Kidney epithelial cell (primary cell): ENCODE results near the gene BTRC. TPM values are rescaled to one million over a fixed set of nuclear protein-coding genes. Genes with fewer than 3 reads are reported as not detected.

Experiments used
- DNase-seq: peaks from one replicate; pipeline ENCODE4 v3.0.0-alpha.2; 2010; ENCODE audit warnings: low read depth
- H3K27me3 ChIP-seq: 2 replicates; pipeline ENCODE4 v1.6.0; 2011; ENCODE audit warnings: low read length; ENCODE audit not compliant: control insufficient read depth, insufficient read depth
- H3K36me3 ChIP-seq: 2 replicates; pipeline ENCODE4 v1.5.1; 2011; ENCODE audit warnings: low read length; ENCODE audit not compliant: control insufficient read depth, insufficient read depth
- H3K4me3 ChIP-seq: 2 replicates; pipeline ENCODE4 v1.5.1; 2011; ENCODE audit warnings: low read depth, mild to moderate bottlenecking, control low read depth, low read length
- total RNA-seq: library from RNA; depleted of rRNA; stranded (reverse); fragments of >200 nt; gene quantifications from 2 replicates; pipeline ENCODE4 v1.2.3, GENCODE V29; 2015
- TF ChIP-seq, protein P1 (sequence below): IDR thresholded peaks from 2 replicates; pipeline ENCODE4 v1.5.1; 2011; ENCODE audit warnings: mild to moderate bottlenecking, moderate library complexity, low read length, control low read depth, inconsistent platforms; ENCODE audit not compliant: insufficient read depth, poor library complexity, severe bottlenecking

The BTRC gene
- total RNA-seq, 1 donor from 2014 or later: 10.2 TPM

DNA sequence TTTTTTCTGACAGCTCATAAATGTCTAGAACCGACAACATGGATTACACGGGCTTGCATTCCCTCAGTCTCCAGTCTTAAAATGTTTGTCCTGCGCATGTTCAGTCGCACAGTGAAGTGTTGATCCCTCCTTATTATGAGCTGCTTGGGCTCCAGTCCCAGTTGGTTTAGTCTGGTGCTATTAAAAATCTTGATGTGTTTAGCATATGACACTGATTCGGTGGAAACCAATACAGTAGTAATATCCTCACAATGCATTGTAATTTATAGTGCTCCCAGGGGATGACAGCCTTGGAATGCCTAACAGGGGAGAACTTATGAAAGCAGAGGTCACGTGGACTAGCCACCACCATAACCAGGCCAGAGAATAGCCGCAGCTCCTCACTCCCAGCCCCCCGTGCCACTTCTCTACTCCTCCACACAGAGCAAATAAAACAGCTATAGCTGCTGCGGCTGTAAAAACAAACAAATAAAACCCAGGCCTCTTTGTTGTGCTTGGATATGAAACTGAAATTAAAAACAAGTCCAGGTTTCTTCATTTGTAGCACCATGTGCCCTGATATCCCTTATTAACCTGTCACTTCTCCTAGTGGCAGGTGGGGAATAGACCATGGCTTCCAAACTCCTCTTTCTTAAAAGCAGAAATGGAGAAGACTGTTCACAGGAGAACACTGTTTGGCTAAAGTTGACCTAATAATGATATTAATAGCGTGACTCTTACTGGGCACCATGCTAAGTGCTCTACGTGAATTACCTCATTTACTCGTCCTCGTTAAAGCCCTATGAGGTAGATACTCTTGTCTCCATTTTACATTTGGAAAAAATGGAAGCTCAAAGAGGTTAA is 241.8 kb downstream of the BTRC start:
- H3K27me3 ChIP-seq: no peaks in the 10 kb centered on the region
- no peaks in the 10 kb centered on the region for H3K36me3 ChIP-seq
- TF ChIP-seq, protein P1, sequence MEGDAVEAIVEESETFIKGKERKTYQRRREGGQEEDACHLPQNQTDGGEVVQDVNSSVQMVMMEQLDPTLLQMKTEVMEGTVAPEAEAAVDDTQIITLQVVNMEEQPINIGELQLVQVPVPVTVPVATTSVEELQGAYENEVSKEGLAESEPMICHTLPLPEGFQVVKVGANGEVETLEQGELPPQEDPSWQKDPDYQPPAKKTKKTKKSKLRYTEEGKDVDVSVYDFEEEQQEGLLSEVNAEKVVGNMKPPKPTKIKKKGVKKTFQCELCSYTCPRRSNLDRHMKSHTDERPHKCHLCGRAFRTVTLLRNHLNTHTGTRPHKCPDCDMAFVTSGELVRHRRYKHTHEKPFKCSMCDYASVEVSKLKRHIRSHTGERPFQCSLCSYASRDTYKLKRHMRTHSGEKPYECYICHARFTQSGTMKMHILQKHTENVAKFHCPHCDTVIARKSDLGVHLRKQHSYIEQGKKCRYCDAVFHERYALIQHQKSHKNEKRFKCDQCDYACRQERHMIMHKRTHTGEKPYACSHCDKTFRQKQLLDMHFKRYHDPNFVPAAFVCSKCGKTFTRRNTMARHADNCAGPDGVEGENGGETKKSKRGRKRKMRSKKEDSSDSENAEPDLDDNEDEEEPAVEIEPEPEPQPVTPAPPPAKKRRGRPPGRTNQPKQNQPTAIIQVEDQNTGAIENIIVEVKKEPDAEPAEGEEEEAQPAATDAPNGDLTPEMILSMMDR: no peak
- no peak for DNase-seq
- no peak overlapping the region for H3K4me3 ChIP-seq

GRCh38 chr10:101597091-101597900 is 243.3 kb downstream of the BTRC start:
- TF ChIP-seq, protein P1: no peak
- no peak for DNase-seq

GRCh38 chr10:101601541-101601940 is 247.6 kb downstream of the BTRC start:
- DNase-seq: no peak
- no peak overlapping the region for H3K4me3 ChIP-seq
- TF ChIP-seq, protein P1: no peak
- no peaks in the 10 kb centered on the region for H3K36me3 ChIP-seq
- H3K27me3 ChIP-seq: no peaks in the 10 kb centered on the region

More at GRCh38 chr10:101597091-101597900, 243.3 kb downstream of the BTRC start:
- Histone ChIP-seq H3K27me3 (no peaks in the 10 kb centered on the region), H3K36me3 (no peaks in the 10 kb centered on the region), H3K4me3 (no peak overlapping the region)

GRCh38 chr10:101602761-101603398 is 248.9 kb downstream of the BTRC start:
- TF ChIP-seq, protein P1: peak; percentile 90
- Histone ChIP-seq H3K4me3 (no peak overlapping the region), H3K27me3 (no peaks in the 10 kb centered on the region), H3K36me3 (no peaks in the 10 kb centered on the region)
- DNase-seq: no peak

Other genes starting within 250 kb of the BTRC start
- gene TLX1, start 222.9 kb upstream of the BTRC start, total RNA-seq: not detected in 2 replicates
- not detected in 2 replicates for gene LBX1, start 124.7 kb upstream of the BTRC start, total RNA-seq
- gene POLL, start 234.1 kb downstream of the BTRC start, total RNA-seq: 24.0 and 32.2 TPM in 2 replicates
- 29.6 and 51.4 TPM in 2 replicates for gene DPCD, start 234.2 kb downstream of the BTRC start, total RNA-seq